HG02571 (cell line): Measurements from ENCODE around the gene PORCN.

Source experiments
- ATAC-seq: cut with Tn5 transposase; IDR thresholded peaks from one replicate; pipeline ENCODE4 v1.9.1; 2021; ENCODE audit warnings: mild to moderate bottlenecking, moderate library complexity; ENCODE audit not compliant: unreplicated experiment

PORCN gene

DNA sequence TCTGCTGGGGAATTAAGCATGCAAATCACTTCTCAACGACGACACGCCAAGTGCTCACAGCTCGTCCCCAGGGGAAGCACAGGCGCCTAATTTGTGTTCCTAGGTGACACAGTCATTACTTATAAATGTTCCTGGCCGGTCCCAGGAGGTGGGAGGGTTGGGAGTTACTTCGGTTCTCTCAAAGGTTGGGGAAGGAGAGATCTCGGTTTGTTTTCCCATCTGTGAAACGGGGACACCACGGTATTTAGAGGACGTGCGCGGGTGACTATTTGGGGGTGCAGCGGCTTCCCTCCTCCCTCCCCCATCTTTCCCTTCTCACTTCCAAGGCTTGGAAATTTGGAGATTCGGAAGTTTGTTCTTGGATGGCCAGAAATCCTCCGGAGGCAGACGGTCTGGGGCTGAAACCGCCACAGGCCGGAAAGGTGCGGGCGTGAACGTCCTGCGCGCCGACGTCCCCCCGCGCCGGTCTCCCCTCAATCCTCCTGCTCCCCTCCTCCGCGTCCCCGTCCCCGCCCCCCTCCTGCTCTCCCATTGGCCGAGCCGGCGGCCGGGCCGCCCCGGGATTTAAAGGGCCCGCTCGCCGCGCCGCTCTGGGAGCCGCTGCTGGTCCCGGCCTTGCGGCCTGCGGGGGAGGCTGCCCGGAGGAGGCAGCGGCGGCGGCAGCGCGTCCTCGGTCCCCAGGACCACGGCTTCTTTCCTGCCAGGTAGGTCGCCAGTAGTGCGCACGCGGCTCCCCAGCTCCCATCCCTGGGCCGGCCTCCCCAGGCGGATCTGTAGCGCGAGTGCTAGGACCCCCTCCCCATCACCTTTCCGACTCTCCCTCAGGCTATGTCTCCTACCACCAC lies at the start of gene PORCN:
TSS of gene PORCN (plus strand) at position 593 of the 845 bp plus-strand sequence. CDS start 829 bp downstream, outside the sequence.
- peak; percentile 74 for ATAC-seq

DNA sequence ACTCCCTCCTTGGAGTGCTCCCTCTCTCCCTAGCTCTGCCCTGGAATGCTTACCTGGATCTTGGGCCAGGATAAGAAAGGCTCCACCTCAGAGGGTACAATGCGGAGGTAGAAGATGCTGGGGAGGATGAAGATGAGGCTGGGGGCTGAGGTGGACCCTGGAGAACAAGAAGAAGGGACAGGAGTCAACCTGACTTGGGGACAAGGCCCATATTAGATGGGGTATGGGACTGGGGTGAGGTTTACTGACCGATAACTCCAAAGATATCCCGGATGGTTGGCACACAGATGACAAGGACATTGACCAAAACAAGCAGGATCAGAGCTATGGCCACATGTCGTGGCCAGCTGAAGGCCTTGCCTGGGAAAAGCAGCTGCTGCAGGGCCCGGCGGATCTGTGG lies 49.3 kb upstream of the PORCN start:
- ATAC-seq = no peak

DNA sequence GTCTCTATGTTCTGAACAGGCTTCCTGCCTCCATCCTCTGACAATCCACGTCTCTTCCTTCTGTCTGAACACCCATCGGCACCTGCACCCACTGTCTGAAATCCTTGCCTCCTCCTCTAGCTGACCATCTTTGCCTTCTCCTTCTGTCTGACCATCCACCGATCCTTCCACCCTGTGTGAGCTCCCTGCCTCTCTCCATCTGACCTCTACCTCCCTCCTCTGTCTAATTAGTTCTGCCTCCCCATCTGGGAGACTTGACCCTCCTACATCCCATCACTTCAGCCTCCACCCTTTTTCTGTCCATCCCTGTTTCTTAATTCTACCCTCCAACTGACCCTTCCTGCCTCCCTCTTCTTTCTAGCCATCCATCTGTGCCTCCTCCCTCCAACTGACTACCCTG lies 48.8 kb upstream of the PORCN start:
- ATAC-seq = no peak

DNA sequence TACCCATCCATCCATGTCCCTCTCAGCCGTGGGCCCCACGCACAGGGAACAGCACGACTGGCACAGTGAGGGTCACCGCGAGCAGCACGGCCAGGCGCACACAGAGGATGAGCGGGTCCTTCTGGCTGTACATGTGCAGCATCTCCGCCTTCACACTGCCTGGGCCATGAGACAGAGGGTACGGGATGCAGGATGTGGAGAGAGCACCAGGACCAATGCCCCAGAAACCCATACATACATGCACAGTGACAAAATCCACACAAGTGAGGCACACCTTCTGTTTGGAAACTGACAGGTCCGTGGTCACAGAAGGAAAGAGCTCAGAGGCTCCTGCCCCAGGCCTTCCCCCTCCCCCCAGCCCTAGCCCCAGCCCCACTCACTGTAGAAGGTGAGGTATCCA lies 48.2 kb upstream of the PORCN start:
- ATAC-seq = no peak

DNA sequence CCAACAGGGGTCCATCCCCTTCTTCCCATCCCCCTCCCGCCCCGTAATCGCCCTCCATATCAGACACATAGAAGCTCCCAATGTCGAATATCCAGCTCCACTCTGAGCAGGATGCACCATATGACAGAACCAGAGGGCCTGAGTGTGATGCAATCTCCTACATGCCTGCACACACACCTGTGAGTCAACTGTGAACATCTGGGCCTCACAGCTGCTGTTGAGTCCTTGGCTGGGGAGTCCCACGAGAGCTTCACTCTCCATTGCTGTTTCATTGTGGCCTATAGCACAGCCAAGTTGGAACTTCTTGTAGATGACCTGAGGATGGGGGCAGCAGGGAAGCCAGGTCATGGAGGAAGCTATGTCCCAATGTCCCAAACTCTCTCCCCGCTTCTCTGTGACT lies 47.0 kb upstream of the PORCN start:
- no peak for ATAC-seq

DNA sequence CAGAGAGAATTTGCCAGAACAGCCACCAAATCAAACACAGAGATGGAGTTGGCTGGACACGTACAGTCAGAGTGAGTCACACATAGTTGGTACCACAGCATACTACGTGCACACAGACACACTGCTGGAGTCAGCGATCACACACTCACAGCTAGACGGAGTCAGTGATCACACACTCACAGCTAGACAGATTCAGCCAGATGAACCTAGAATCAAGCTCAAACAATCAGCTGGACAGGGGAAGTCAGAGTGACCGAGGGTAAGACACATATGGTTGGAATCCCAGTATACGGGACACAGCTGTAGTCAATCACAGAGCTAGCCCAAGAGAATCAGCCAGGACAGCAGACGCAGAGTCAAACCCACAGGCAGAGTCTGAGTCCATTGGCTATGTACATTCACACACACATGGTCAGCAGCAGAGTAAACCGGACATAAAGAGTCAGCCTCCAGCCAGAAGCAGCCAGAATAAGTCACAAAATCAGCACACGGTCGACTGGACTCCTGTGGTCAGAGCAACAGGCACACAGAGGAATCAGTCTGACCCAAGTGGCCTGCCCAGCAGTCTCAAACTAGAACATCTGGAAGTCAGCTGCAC lies 43.4 kb upstream of the PORCN start:
- no peak for ATAC-seq

DNA sequence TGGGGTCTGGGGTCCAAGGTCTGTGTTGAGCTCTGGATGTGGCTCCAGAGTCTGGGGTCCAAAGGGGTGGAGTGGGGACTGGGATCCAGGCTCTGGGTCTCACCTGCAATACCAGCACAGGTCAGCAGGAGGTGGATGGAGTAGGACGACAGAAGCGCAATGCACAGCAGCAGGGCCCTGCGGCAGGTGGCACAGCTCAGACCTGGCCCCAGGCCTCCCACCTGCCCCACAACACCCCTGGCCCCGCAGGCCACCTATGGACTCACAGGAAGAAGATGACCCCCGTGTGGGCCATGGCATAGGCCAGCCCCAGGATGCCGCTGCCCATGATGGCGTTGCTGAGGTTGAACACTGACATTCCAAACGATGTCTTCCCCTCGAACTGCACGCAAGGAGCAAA lies 42.1 kb upstream of the PORCN start:
- no peak for ATAC-seq

DNA sequence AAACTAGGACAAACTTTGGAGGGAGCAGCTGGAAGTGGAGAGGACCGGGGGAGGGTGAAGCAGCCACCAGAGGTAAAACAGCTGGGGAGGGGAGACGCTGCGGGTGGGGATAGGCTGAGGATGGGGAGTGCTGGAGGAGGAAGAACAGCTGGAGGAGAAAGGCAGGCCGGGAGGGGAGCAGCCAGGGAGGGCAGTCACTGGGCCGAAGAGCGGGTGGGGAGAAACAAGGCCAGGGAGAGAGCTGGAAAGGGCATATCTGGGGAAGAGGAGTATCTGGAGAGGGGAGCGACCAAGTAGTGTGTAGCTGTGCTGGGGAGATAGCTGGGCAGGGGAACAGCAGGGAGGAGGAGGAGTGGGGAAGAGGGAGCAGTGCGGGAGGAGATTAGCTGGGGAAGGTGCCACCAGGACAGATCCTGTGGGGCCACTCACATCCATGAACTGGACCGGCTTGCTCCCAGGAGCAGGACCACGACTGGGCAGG lies 41.5 kb upstream of the PORCN start:
- ATAC-seq = no peak

DNA sequence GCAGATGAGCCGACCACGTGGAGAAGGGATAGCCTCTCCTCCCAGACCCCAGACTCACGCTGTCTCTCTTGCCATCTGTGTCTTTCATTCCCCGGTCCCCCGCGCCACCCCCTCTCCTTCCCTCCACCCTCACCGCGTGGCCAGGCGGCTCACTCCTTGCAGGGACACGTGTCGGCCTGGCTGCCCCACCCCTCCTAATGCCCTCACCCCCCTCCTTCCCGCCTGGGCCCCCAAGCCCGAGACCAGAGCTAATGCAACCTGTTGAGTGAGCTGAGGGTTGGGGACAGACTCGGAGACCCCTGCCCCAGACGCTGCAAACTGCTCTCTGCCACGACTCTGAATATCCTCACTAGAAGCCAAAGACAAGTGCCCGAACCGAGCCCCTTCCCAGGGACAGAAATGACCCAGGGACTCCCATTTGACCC lies 40.5 kb upstream of the PORCN start:
- no peak for ATAC-seq

DNA sequence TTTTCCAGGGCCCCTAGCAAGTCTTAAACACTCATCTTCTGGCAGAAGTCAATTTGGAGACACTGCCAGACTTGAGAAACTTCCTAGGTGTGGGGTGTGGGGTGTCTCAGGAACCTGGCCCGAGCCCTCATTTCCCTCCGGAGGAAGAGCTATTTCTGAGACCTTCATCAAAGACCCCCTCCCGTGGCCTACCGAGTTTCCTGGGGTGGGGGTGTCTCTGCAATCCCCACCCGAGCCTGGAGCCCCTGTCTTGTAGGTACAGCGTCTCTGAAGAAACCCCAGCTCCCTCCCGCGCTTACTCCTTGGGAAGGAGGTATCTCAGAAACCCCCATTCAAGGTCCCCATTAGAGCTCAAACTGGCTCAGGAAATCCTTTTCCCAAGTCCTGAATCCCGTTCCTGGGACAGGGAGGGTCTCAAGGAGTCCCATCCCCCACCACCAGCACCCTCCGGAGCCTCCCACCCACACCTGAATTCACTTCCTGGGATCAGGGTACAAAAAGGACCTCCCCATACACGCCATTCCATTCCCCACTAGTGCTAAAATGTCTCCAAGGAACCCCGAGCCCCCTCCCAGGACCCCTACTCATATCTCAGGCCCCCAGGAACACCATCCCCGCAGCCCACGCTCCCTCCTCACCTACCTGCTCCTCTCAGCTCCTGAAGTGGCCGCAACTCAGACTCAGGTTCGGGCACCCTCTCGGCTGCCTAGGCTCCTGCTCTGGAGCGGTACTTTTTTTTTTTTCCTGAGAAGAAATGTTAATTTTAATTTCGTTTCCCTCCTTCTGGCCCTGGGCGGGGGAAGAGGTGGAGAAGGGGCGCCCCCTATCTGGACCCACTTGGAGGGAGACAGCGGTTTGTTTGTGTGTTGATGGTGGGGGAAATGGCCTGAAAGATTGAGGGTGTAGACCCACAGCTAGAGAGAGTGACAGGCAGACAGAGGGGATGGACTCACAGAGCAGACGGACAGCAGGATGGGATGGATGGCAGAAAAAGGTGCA lies 39.8 kb upstream of the PORCN start:
- ATAC-seq = no peak

DNA sequence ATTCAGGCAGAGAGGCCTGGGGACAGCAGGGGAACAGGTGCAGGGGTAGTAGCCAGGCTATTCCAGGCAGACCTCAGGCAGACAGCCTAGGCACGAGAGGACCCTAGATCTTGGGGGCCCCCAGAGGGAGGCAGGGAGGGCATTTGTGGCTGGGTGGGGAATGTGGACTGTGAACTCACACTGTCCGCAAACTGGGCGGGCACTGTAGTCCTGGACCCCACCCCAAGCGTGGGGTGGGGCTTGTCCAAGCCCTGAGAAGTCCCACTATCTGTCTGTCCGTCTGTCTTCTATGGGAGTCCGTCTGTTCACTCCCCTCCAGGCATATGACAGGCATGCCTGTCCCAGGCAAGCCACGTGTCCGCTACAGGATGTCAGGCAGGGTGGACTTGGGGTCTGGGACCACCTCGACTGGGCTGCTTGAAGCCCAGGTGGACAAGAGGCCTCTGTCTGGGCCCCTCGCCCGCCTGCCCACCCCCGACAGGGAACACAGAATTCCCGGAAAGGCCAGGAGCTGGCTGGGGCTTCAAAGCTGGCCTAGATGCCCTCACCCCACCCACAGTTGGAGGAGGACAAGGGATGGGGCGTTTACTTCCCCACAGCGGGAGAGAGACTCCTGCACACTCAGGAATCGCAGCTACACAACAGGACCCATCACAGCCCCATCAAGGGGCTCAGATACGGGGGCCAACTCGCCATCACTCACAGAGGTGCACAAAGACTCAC lies 38.5 kb upstream of the PORCN start, which contains the start of gene SLC38A5:
TSS of gene SLC38A5 (minus strand) at position 151 of the 723 bp plus-strand sequence. CDS start 2,336 bp downstream, outside the sequence.
- ATAC-seq = no peak

DNA sequence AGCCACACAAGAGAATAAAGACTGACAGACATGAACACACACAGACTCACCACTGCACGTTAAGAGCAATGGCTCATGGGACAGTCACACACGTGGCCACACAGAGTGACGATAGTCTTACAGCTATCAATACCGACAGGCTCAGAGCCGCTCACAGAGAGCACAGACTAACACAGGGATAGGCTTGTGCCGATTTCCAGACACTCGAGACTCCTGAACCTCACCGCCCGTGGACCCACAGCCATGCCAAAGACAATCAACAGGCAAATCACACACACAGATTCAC lies 38.0 kb upstream of the PORCN start:
- no peak for ATAC-seq

DNA sequence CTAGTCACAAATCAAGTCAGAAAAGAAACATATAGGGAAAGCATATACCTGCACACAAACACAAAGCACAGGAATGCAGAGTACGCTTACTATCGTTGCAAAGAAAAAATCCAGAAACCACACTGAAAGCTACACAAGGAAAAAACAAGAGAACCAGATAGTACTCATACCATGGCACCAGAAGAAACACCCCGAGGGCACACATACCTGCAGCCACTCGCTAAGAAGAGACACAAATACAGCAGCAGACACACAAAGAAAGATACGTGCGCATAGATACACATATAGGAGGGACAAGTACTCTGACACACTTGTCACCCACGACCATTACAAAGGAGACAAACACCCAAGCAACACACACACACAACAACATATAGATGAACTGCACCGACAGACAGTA lies 37.3 kb upstream of the PORCN start:
- no peak for ATAC-seq

DNA sequence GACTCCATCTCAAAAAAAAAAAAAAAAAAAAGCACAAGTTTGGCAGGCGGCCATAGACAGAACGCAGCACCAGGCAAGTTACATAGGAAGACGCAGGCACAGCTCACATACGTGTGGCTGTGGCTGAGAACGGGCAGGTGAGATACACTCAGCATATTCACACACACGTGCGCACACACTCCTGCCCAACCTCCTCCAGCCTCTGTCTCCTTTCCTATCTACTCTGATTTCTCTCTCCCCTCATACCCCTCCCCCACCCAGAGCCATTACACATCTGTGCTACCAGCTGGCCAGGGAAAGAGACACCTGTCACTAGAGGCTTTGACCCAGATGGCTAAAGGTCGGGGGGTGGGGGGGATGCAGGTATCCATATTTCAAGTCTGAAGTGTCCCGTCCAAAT lies 36.6 kb upstream of the PORCN start:
- ATAC-seq = no peak

DNA sequence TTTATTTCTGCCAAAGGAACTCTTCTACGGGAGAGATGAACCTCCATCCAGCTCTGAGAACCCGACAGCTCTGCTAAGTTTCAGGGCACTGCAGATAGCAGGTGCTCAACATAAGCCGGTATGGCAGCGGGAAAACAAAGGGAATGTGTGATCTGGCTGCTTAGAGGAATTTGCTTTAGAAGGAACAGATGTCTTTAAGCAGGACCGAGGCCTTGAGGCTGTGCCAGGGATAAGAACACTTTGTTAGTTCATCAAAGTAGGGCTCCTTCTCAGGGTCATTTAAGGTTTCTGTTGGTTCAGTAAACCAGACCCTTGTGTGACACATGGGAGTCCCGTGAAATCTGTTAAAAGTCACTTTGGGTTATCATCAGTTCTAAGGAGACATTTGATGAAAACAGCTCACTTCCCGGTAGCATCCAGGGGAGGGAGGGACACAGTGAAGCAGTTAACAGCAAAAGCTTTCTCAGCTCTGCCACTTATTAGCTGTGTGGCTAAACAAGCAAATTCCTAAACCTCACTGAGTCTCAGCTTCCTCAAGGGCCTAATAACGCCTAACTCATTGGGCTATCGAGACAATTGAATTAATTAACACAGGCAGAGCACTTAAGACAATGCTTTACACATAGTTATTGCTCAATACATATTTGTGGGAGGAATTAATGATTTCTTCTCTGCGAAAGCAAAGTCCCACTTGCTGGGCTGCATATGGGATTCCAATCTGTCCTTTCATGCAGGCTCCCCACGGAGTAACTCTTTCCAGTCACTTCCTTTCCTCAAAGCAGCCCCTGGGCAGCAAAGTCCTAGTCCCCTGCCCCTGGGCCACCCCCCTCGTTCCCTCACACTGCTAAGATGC lies 35.7 kb upstream of the PORCN start:
- ATAC-seq = no peak

DNA sequence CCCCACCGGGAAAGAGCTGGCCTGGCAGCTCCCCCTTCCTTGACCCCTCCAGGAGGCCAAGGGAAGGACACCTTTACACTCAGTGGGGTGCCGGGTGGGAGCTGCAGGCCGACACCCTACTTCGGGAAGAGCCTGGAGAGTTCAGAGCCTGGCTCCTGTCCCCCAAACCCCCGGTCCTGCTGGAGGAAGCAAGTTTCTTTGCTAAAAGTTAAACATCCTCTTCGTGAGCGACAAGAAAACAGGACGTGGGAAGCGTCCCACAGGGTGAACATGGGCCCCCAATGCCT lies 35.1 kb upstream of the PORCN start:
- no peak for ATAC-seq

DNA sequence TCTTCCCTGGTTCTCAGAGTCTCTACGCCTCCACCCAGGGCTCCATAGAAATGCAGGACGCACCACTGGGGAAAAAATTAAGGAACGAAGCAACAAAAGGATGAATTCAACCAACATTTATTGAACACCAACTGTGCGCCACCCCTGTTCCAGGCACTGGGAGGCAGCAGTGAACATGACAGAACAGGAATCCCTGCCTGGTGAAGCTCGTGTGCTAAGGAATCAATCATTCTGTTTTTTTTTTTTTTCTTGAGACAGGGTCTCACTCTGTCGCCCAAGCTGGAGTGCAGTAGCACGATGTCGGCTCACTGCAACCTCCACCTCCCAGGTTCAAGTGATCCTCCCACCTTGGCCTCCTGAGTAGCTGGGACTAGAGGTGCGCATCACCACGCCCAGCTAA lies 34.7 kb upstream of the PORCN start:
- ATAC-seq = no peak

DNA sequence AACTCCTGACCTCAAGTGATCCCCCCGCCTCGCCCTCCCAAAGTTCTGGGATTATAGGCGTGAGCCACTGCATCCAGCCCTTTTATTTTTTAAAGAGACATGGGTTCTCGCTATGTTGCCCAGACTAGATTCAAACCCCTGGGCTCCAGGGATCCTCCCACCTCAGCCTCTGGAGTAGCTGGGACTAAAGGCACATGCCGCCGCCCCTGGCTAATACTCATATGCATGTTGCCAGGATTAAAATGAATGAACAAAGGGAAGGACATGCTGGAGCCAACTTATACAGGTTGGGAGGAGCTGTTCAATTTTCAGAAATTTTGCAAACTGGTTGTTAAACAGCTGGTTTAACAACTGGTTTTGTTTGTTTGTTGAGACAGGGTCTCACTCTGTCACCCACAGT lies 34.2 kb upstream of the PORCN start:
- ATAC-seq = no peak

DNA sequence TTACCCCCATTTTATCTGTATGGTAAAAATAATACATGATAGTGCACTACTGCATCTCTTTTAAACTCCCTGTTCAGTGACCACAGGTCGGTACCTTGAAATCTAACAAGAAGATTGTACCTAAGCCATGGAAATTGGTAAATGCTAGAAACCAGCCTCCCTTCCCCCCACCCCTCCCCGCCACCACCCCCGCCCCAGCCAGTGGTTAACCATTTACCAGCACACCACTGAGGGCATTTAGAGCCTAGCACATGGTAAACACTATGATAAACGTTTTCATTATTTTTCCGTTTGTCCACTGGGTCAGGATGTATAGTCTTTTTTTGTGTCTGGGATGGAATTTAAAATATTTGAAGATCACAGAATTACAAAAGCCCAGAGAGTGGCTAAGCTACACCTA lies 33.5 kb upstream of the PORCN start:
- ATAC-seq = no peak
